Measurements from ENCODE around the gene P2RX1. TPM values are rescaled to one million over a fixed set of nuclear protein-coding genes. Genes with fewer than 3 reads are reported as not detected.
A peak's percentile ranks its signal among the peaks of the same experiment; 100 is the strongest.

P2RX1 gene
- total and polyA plus RNA-seq, 2 experiments from 2014 or later = 0.31 to 2.2 TPM

- peaks cover 9% of the 10 kb centered on the region for H3K27me3 Mint-ChIP-seq (ENCODE audit: insufficient read depth, low read depth, poor library complexity)
- H3K9me3 Mint-ChIP-seq = no peaks in the 10 kb centered on the region
- H3K27ac ChIP-seq (ENCODE audit: low read depth) = no peak overlapping the region
- peaks cover 17% of the 10 kb centered on the region for H3K4me1 Mint-ChIP-seq
- H3K9me2 ChIP-seq (ENCODE audit: insufficient read depth) = no peaks in the 10 kb centered on the region
- H3K36me3 ChIP-seq (ENCODE audit: insufficient read depth) = no peaks in the 10 kb centered on the region
- H3K27ac Mint-ChIP-seq = no peak overlapping the region
- no peaks in the 10 kb centered on the region for H3K79me2 ChIP-seq (replicated peaks; ENCODE audit: insufficient read depth)
- no peak overlapping the region for H3K4me3 ChIP-seq
- H3K4me3 Mint-ChIP-seq = no peak overlapping the region
- DNase-seq (ENCODE audit: low spot score) (no peak), ATAC-seq (peak; percentile 14)
- TF ChIP-seq CREB1 (CRISPR knock-in tag; IDR thresholded peaks at IDR 0.05; ENCODE audit: low read depth) (no peak), EZH2phosphoT487 (IDR thresholded peaks at IDR 0.05; ENCODE audit: unreplicated experiment) (no peak), POLR2AphosphoS5 (IDR thresholded peaks at IDR 0.05; ENCODE audit: low read depth) (no peak), ETS1 (IDR thresholded peaks at IDR 0.05) (no peak), NANOG (IDR thresholded peaks at IDR 0.05; ENCODE audit: borderline replicate concordance) (no peak), CTCF (conservative IDR thresholded peaks at IDR 0.05; ENCODE audit: low read depth in 2 of 2) (no peak), ZNF114 (CRISPR knock-in tag; IDR thresholded peaks at IDR 0.05) (no peak), EZH2 (IDR thresholded peaks at IDR 0.05; ENCODE audit: low read depth, unreplicated experiment) (no peak), ZNF331 (CRISPR knock-in tag; IDR thresholded peaks at IDR 0.05; ENCODE audit: low read depth) (no peak), ZNF462 (CRISPR knock-in tag; IDR thresholded peaks at IDR 0.05) (no peak), STAT1 (IDR thresholded peaks at IDR 0.05; ENCODE audit: unreplicated experiment) (no peak), REST (IDR thresholded peaks at IDR 0.05; ENCODE audit: unreplicated experiment) (no peak), JUNB (IDR thresholded peaks at IDR 0.05; ENCODE audit: unreplicated experiment) (no peak)
- H3K4me2 ChIP-seq = peak overlapping the region; percentile 67; the same call in 1 of the 2 replicates
- H3K4me1 ChIP-seq (ENCODE audit: insufficient read depth) = peaks cover 13% of the 10 kb centered on the region
- H3K36me3 Mint-ChIP-seq (ENCODE audit: low read depth) = no peaks in the 10 kb centered on the region
- no peaks in the 10 kb centered on the region for H3K27me3 ChIP-seq (ENCODE audit: insufficient read depth)
- no peaks in the 10 kb centered on the region for H3F3A ChIP-seq (replicated peaks; ENCODE audit: low read depth)
- 0 out of 2 replicates have a peak overlapping the region, but pooled peaks have one; percentile 14 for H2AFZ ChIP-seq
- H4K20me1 ChIP-seq (replicated peaks; ENCODE audit: insufficient read depth) = no peaks in the 10 kb centered on the region
Observed at GRCh38 chr17:3905017-3905520, 11.2 kb downstream of the P2RX1 start.
